RWPE1 (cell line): Measurements from ENCODE around the gene ZNF429.

ENCODE experiments used
- CTCF ChIA-PET: fragments of 350-600 bp; sonication (Branson Sonifier 250); formaldehyde crosslinking; extraction: SDS; loops from one replicate; lab custom pipeline; 2021; lab: Yijun Ruan, JAX
- POLR2A ChIA-PET: fragments of 400-600 bp; formaldehyde crosslinking; extraction: SDS; loops from one replicate; lab custom pipeline; 2020; ENCODE audit warnings: antibody characterized with exemption; ENCODE audit not compliant: low non-redundant PET; lab: Yijun Ruan, JAX
- DNase-seq: peaks from one replicate; pipeline ENCODE4 v3.0.0; 2012; ENCODE audit warnings: low spot score
- H3K27ac ChIP-seq: fragments of 450-650 bp; 2 replicates; pipeline ENCODE4 v1.5.1; 2017
- TF ChIP-seq, protein P1 (sequence below): fragments of 450-650 bp; conservative IDR thresholded peaks from 2 replicates; pipeline ENCODE4 v1.5.1; 2017; ENCODE audit warnings: low read depth, mild to moderate bottlenecking

The ZNF429 gene

GRCh38 chr19:21505459-21506451, at the start of gene ZNF429:
ZNF429 (plus strand) TSS chr19:21505602; CDS start chr19:21505772, 170 bp downstream.
- peak within 1 kb of the TSS; percentile 88 for H3K27ac ChIP-seq
- TF ChIP-seq, protein P1, sequence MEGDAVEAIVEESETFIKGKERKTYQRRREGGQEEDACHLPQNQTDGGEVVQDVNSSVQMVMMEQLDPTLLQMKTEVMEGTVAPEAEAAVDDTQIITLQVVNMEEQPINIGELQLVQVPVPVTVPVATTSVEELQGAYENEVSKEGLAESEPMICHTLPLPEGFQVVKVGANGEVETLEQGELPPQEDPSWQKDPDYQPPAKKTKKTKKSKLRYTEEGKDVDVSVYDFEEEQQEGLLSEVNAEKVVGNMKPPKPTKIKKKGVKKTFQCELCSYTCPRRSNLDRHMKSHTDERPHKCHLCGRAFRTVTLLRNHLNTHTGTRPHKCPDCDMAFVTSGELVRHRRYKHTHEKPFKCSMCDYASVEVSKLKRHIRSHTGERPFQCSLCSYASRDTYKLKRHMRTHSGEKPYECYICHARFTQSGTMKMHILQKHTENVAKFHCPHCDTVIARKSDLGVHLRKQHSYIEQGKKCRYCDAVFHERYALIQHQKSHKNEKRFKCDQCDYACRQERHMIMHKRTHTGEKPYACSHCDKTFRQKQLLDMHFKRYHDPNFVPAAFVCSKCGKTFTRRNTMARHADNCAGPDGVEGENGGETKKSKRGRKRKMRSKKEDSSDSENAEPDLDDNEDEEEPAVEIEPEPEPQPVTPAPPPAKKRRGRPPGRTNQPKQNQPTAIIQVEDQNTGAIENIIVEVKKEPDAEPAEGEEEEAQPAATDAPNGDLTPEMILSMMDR: no peak
- POLR2A ChIA-PET: interaction anchor here (0.6 kb wide), 1 partner anchor 1082 kb away, joined by 3 read pairs; no protein-coding TSS in a partner anchor
- CTCF ChIA-PET: interaction anchor here (0.6 kb wide), 1 partner anchor 807 kb away, joined by 3 read pairs; no protein-coding TSS in a partner anchor
- DNase-seq: peak; percentile 93

GRCh38 chr19:21460686-21461085, 44.7 kb upstream of the ZNF429 start:
- no peak overlapping the region for H3K27ac ChIP-seq
- TF ChIP-seq, protein P1: no peak
- ChIA-PET POLR2A (no interaction called here), CTCF (no interaction called here)
- no peak for DNase-seq

DNA sequence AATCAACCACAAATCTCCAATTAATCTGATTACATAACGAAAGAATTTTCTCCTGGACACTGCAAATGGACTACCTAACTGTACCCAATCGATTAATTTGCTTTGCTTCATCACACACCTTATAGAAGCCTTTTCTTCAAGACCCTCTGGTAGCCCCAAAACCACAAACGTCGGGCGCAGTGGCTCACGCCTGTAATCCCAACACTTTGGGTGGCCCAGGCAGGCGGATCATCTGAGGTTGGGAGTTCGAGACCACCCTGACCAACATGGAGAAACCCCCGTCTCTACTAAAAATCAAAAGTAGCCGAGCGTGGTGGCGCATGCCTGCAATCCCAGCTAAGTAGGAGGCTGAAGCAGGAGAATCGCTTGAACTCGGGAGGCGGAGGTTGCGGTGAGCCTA, 42.9 kb upstream of the ZNF429 start:
- no peak for DNase-seq
- ChIA-PET POLR2A (no interaction called here), CTCF (interaction anchor here (0.6 kb wide), 1 partner anchor 39 kb away, joined by 5 read pairs; no protein-coding TSS in a partner anchor)
- H3K27ac ChIP-seq: no peak overlapping the region
- TF ChIP-seq, protein P1: no peak

DNA sequence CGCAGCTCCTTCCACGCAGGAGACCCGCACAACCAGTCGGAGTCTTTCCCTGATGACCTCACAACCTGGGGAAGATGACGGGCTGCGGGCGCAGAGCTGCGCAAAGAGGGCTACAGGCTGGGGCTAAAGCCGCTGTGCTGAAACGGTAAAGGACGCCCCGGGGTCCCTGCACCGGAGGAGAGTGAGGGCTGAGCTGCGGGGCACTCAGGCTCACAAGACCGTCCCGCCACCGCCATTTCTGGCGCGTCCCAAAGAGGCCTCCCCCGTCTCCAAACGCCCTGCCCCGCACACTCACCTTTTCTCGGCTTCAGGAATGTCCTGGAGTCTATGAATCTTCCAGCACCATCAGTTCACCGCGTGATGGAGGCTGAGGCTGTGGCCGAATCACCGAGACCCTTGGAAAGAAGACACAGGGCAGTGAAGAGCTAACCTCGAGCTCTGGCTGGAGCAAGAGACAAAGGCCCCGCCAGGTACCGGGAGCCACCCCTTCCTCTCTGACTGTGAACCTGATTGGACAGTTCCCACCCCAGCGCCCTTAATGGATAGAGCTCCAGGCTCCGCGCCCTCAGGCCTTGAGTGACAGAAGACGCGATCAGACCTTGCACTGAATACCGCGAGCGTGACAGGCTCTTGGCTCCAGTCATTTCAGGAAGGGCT, 41.8 kb upstream of the ZNF429 start:
- H3K27ac ChIP-seq: no peak overlapping the region
- POLR2A ChIA-PET: no interaction called here
- CTCF ChIA-PET: interaction anchor here (0.6 kb wide), 1 partner anchor 858 kb away, joined by 5 read pairs; no protein-coding TSS in a partner anchor
- peak; percentile 60 for DNase-seq
- TF ChIP-seq, protein P1: no peak

DNA sequence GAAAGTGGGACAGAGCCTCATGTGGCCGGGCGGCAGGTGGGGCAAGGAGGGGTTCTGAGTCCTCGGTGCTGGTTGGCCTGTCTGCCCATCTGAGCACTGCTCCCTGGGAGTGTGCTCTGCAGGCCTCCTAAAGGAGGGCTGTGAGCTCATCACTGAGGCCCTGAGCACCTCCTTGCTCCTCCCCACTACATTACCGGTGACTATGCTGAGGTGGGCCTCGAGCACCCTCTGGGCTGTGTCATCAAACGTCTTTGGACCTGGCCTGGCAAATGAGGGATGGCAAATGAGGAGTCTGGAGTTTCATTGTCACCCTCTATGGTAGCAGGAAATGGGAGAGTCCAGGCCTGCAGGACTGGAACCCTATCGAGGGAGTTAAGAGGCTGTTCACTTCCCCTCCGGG, 38.8 kb upstream of the ZNF429 start:
- H3K27ac ChIP-seq: no peak overlapping the region
- TF ChIP-seq, protein P1: no peak
- DNase-seq: no peak
- CTCF ChIA-PET: no interaction called here
- POLR2A ChIA-PET: no interaction called here

- TF ChIP-seq, protein P1: no peak
- H3K27ac ChIP-seq: no peak overlapping the region
- ChIA-PET POLR2A (no interaction called here), CTCF (no interaction called here)
- no peak for DNase-seq
Measured at GRCh38 chr19:21468791-21469190, 36.6 kb upstream of the ZNF429 start.
